ENCODE results near the gene SLC25A51. TPM values are rescaled to one million over a fixed set of nuclear protein-coding genes. Genes with fewer than 3 reads are reported as not detected.
A peak's percentile ranks its signal among the peaks of the same experiment; 100 is the strongest.

SLC25A51 gene
- total RNA-seq, 6 experiments from 2014 or later, result 29.1 to 35.0 (median 32.9) TPM

DNA sequence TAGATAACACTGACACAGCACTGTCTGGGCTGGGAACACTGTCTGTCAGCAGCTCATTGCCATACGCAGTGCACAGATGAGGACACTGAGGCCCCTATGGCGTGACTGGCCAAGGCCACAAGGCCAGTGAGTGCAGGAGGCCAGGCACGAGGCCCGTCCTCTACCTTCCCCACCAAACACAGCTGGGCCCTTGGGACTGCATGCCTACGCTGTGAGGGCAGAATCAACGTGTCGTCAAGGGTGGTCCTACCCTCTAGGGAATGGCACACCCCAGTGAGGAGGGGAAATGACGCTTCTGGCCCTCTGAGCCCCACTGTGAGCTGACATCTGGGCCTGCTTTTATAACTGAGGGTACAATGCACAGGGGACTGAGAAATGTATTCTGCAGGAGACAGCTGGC, 42.1 kb upstream of the SLC25A51 start:
- H3K27ac Mint-ChIP-seq, result peak overlapping the region; percentile 89; the same call in 1 of the 2 replicates
- no peak for TF ChIP-seq CTCF (IDR thresholded peaks at IDR 0.05)
- H3K4me1 Mint-ChIP-seq (ENCODE audit: low read depth), result peaks cover 76% of the 10 kb centered on the region
- no peaks in the 10 kb centered on the region for H3K9me3 Mint-ChIP-seq
- H3K36me3 Mint-ChIP-seq (ENCODE audit: low read depth), result peaks cover 26% of the 10 kb centered on the region
- H3K27me3 Mint-ChIP-seq (ENCODE audit: insufficient read depth), result peaks cover 7% of the 10 kb centered on the region
- H3K4me3 Mint-ChIP-seq, result no peak overlapping the region
- DNase-seq, result no peak

DNA sequence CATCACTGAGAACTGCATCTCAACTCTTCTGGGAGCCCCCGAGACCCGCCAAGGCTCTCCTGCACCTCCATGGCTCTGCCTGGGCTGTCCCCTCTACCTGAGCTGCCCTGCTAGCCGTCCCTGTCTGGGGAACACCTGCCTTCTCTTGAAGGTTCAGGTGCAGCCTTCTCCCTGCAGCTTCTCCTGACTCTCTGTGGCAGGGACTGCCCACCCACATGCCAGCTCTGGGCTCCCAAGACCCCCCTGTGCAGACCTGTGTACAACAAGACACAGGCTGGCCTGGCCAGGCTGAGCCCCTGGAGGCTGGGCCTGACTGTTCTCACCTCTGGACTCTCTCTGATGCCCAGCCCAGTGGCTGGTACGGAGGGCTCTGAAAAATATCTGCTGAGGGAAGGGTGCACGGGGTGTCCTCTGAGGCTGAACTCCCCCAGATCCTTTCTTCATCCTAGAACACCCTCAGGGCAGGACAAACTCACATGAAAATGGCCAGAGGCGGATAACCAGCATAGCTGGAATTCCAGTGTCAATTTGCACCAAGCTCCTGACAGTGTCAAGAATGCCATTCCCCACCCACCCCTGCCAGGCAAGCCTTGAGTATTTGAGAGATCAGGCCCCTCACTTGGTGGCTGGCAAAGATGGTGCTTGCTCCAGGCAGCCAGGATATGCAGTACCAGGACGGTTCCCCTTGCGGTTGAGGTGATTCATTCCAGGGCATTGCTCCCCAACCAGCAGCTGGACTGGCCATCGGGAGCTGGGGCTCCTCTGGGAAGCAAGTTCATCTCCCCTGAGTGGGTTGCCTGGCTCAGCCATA, 40.9 kb upstream of the SLC25A51 start:
- Mint-ChIP-seq H3K4me1 (ENCODE audit: low read depth) (peaks cover 76% of the 10 kb centered on the region), H3K4me3 (peak overlapping the region; percentile 75), H3K27ac (peak overlapping the region; percentile 89), H3K27me3 (ENCODE audit: insufficient read depth) (peaks cover 7% of the 10 kb centered on the region), H3K36me3 (ENCODE audit: low read depth) (peaks cover 16% of the 10 kb centered on the region; the same call in 1 of the 2 replicates), H3K9me3 (no peaks in the 10 kb centered on the region)
- no peak for TF ChIP-seq CTCF (IDR thresholded peaks at IDR 0.05)
- peak; percentile 57 for DNase-seq

GRCh38 chr9:37944266-37944650, 40.3 kb upstream of the SLC25A51 start:
- no peak for TF ChIP-seq CTCF (IDR thresholded peaks at IDR 0.05)
- DNase-seq, result no peak
- Mint-ChIP-seq H3K4me1 (ENCODE audit: low read depth) (peaks cover 76% of the 10 kb centered on the region), H3K27me3 (ENCODE audit: insufficient read depth) (peaks cover 7% of the 10 kb centered on the region), H3K4me3 (peak overlapping the region; percentile 73; the same call in 1 of the 2 replicates), H3K9me3 (no peaks in the 10 kb centered on the region), H3K27ac (peak overlapping the region; percentile 89), H3K36me3 (ENCODE audit: low read depth) (peaks cover 16% of the 10 kb centered on the region; the same call in 1 of the 2 replicates)

DNA sequence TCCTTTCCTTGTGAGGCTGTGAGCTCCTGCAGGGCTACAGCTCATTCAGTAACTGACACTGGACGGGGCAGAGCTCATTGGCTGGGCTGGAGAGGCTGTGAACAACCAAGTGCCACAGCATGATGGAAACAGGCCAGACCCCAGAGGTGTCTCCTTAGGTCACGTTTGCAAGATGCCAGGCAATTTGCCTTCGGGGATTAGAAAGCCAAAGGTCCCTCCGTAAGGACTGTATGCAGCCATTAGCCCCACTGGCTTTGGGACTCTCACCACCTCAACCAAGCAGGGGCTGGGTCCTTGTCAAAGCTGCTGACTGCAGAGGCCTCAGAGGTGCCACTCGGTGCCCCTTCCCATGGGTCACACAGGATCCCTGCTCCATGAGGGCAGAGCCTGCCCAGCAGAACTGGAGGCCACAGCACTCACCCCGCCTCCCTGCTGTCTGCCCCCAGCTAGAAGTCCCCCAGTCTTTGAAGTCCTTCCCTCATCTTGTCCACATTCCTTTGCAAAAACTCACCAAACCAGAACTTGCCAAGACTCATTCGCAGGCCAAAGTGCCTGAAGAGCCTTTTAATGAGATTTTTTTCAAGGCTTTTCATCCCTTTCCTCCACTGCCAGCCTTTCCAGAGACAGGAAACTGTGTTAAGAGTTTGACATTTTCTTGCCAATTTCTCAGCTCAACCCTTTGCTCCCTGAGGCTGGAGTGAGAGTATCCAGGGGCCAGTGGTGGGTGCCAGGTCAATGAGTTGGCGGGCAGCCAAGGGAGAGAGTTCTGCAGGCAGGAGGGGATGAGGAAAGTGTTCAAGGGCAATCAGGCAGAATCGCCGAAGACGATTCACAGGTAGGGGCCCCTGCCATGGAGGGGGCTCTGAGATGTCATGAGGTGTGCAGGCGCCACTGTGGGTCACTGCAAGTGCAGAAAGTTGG, 39.7 kb upstream of the SLC25A51 start:
- peak overlapping the region; percentile 73 for H3K4me3 Mint-ChIP-seq
- H3K36me3 Mint-ChIP-seq (ENCODE audit: low read depth), result peaks cover 16% of the 10 kb centered on the region; the same call in 1 of the 2 replicates
- H3K27me3 Mint-ChIP-seq (ENCODE audit: insufficient read depth), result peaks cover 7% of the 10 kb centered on the region
- peak overlapping the region; percentile 89 for H3K27ac Mint-ChIP-seq
- DNase-seq, result peak; percentile 92
- peaks cover 80% of the 10 kb centered on the region for H3K4me1 Mint-ChIP-seq (ENCODE audit: low read depth)
- no peaks in the 10 kb centered on the region for H3K9me3 Mint-ChIP-seq
- no peak for TF ChIP-seq CTCF (IDR thresholded peaks at IDR 0.05)

GRCh38 chr9:37942621-37943344, 38.9 kb upstream of the SLC25A51 start:
- H3K9me3 Mint-ChIP-seq, result no peaks in the 10 kb centered on the region
- H3K4me1 Mint-ChIP-seq (ENCODE audit: low read depth), result peaks cover 88% of the 10 kb centered on the region
- no peak for DNase-seq
- peaks cover 8% of the 10 kb centered on the region for H3K27me3 Mint-ChIP-seq (ENCODE audit: insufficient read depth)
- H3K4me3 Mint-ChIP-seq, result peak overlapping the region; percentile 33
- TF ChIP-seq CTCF (IDR thresholded peaks at IDR 0.05), result no peak
- H3K27ac Mint-ChIP-seq, result peak overlapping the region; percentile 89
- H3K36me3 Mint-ChIP-seq (ENCODE audit: low read depth), result peaks cover 12% of the 10 kb centered on the region; the same call in 1 of the 2 replicates
